H4 (cell line): ENCODE results near the gene AFDN. TPM values are rescaled to one million over a fixed set of nuclear protein-coding genes. Genes with fewer than 3 reads are reported as not detected.

Experiments
- DNase-seq: peaks from one replicate; pipeline ENCODE4 v3.0.0-alpha.2; 2015; ENCODE audit warnings: low spot score
- total RNA-seq: library from RNA; depleted of rRNA; stranded (reverse); fragments of >200 nt; shearing (Covaris generic); gene quantifications from 2 replicates; pipeline ENCODE4 v1.2.3, GENCODE V29; 2014; rRNA removed

AFDN gene
- total RNA-seq, 1 experiment from 2014 or later, result 11.4 TPM

DNA sequence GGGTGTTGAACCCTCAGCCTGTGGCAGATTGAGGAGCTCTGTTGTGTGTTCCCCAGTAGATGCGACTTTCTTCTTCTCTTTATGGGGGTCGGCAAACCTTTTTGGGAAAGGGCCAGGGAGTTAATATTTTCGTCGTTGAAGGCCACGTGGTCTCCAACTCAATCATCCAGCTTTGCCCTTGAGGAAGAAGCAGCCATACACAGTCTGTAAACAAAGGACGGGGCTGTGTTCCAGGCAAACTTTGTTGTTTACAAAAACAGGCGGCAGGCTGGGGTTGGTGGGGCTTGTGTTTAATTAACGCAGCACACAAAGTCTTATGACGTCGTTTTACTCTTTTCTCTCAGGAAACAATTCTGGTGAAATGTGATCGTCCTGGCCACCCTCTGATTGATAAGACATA is 190.9 kb downstream of the AFDN start:
- peak; percentile 32 for DNase-seq

- DNase-seq, result no peak
Observed at GRCh38 chr6:168018664-168019063, 192.0 kb downstream of the AFDN start.

DNA sequence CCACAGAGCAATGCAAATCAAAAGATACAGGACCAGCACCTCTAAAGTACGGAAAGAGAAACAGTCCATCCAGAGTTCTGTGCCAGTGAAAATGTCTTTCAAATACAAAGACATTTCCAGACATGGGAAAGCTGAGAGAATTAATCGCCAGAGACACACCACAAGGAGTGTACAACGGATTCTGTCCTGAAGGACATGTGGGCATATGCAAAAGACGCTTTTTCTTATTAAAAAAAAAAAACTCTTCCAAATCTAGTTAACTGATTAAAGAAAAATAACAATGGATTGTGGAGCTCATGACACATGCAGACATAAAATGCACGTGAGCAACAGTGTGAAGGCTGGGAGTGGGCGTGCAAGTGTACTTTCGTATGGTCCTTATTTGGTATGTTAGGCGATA is 193.5 kb downstream of the AFDN start:
- no peak for DNase-seq

- DNase-seq, result no peak
Observed at GRCh38 chr6:168021581-168021980, 194.9 kb downstream of the AFDN start.

Other genes starting within 250 kb of the AFDN start
- gene KIF25, start 170.8 kb downstream of the AFDN start, total RNA-seq, result 0.51 and 2.3 TPM in 2 replicates